GM12801 (cell line): ENCODE measurements around the gene TUBGCP3.

Source experiments
- CTCF ChIP-seq: IDR thresholded peaks from one replicate; pipeline ENCODE4 v1.5.1; 2011; ENCODE audit warnings: control low read depth; ENCODE audit not compliant: insufficient read length; ENCODE audit errors: extremely low read depth

TUBGCP3 gene

DNA sequence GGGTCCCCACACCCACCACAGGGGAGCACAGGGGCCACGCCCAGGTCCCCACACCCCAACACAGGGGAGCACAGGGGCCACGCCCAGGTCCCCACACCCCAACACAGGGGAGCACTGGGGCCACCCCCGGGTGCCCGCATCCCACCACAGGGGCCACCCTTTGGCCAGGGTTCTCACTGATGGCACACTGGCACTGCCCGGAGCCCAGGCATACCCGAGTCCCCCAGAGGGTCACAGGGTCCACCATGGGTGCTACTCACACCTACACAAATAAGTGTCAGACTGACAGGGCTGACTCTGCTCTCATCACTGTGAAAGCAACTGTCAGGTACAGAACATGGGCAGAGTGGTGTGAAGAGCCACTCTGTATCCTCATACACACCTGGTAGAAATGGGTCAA, 98.8 kb downstream of the TUBGCP3 start:
- TF ChIP-seq CTCF: no peak

DNA sequence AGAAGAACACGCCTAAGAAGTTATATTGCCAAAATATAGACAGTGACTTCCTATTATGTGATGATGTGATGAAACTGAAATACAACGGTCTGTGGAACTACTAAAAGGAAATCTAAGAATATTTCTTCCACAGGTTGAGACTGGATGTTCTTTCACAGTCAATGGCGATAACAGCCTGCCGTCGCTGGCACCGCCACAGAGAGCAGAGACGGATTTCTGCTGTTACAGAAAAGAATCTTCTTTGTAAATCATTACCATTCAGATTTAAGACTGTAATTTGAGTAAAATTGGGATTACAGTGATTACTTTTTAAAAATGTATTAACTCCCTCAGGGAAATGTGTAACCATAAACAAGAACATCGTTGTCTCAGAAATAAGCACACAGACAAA, 100.8 kb downstream of the TUBGCP3 start:
- no peak for TF ChIP-seq CTCF

DNA sequence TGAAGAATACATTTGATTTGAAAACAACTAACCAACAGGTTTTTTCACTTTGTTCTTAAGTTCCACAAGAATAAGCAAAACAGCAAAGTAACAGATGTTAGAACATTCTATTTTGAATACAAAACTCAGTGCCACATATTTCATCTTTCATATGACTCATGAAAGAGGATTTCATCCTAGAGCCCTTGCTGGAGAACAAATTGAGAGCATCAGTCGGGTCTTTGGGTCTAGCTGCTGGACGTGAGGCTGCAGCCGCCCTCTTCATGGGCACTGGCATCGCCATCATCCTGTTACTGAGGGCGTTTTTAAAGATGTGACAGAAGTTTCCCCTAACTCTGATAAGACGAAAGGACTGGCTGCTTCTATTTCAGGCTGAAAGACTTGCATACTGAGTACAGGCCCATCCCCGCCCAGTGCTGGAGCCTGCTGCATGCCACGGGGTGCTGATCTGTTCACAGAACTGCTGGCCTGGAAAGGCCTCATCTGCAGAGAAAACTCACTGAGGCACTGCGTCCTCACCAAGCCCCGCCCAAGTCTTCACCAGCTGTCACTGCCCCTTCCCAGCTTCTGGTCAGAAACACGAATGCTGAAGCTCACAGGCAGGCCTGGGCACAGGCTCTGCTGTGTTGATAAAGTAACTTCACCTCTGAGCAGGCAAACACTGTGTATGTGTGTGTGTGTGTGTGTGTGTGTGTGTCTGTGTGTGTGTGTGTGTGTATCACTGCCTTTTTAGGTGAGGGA, 101.4 kb downstream of the TUBGCP3 start:
- no peak for TF ChIP-seq CTCF

- no peak for TF ChIP-seq CTCF
Measured at GRCh38 chr13:112483299-112483698, 104.7 kb downstream of the TUBGCP3 start.

- TF ChIP-seq CTCF: no peak
Measured at GRCh38 chr13:112481458-112481857, 106.5 kb downstream of the TUBGCP3 start.

- no peak for TF ChIP-seq CTCF
Measured at GRCh38 chr13:112479389-112479788, 108.6 kb downstream of the TUBGCP3 start.

DNA sequence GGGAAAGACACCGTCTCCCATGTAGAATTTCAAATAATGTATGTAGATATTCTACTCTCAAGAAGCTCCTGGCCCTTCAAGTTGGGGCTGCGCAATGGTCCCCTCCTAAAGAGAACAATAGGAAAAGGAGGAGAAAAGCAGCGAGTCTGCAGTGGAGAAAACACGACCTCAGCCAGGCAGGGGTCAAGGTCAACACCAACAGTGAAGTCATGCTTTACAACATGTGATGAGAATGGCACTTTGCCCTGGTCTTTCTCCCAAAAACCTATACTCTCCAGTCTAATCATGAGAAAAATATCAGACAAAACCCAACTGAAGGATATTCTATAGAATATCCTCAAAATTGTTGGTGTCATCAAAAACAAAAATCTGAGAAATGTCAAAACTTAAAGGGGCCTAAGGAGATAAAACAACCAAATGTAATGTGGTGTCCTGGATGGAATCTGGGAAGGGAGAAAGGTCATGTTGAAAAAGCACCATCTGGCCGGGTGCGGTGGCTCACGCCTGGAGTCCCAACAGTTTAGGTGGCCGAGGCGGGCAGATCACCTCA, 110.8 kb downstream of the TUBGCP3 start:
- no peak for TF ChIP-seq CTCF
